HepG2 (cell line): ENCODE measurements around the gene PYGO2. TPM values are rescaled to one million over a fixed set of nuclear protein-coding genes. Genes with fewer than 3 reads are reported as not detected.

Experiments
- CC2D1A ChIP-seq: sonication (generic); formaldehyde crosslinking; IDR thresholded peaks from 2 replicates; pipeline ENCODE4 v1.8.1; 2023; ENCODE audit warnings: mild to moderate bottlenecking, missing genetic modification reagents
- CENPT ChIP-seq: sonication (generic); formaldehyde crosslinking; IDR thresholded peaks from 2 replicates; pipeline ENCODE4 v1.8.0; 2022; ENCODE audit warnings: low read depth, mild to moderate bottlenecking, moderate library complexity, missing genetic modification reagents
- GABPB1 ChIP-seq: IDR thresholded peaks from 2 replicates; pipeline ENCODE4 v1.6.1; 2016; ENCODE audit warnings: mild to moderate bottlenecking, missing genetic modification reagents, moderate library complexity, missing compliant biosample characterization
- JDP2 ChIP-seq: sonication (generic); formaldehyde crosslinking; IDR thresholded peaks from 2 replicates; pipeline ENCODE4 v1.8.1; 2022; ENCODE audit warnings: missing genetic modification reagents, borderline replicate concordance
- REL ChIP-seq: sonication (generic); formaldehyde crosslinking; conservative IDR thresholded peaks from 2 replicates; pipeline ENCODE4 v1.8.0; 2022; ENCODE audit warnings: mild to moderate bottlenecking, missing genetic modification reagents, moderate library complexity
- SIN3A ChIP-seq: IDR thresholded peaks from 2 replicates; pipeline ENCODE4 v1.6.1; 2011; ENCODE audit warnings: low read depth, mild to moderate bottlenecking, control low read depth, low read length, borderline replicate concordance
- SP4 ChIP-seq: sonication (generic); formaldehyde crosslinking; IDR thresholded peaks from 2 replicates; pipeline ENCODE4 v1.8.1; 2023; ENCODE audit warnings: mild to moderate bottlenecking, missing genetic modification reagents
- SRY ChIP-seq: sonication (generic); formaldehyde crosslinking; IDR thresholded peaks from 2 replicates; pipeline ENCODE4 v1.8.0; 2022; ENCODE audit warnings: mild to moderate bottlenecking, missing genetic modification reagents
- ZFP91 ChIP-seq: sonication (generic); formaldehyde crosslinking; IDR thresholded peaks from 2 replicates; pipeline ENCODE4 v1.9.0; 2022; ENCODE audit warnings: missing genetic modification reagents, mild to moderate bottlenecking, borderline replicate concordance
- ZNF547 ChIP-seq: sonication (generic); formaldehyde crosslinking; IDR thresholded peaks from 2 replicates; pipeline ENCODE4 v1.5.1; 2020; ENCODE audit warnings: mild to moderate bottlenecking, missing genetic modification reagents
- ZNF652 ChIP-seq: IDR thresholded peaks from 2 replicates; pipeline ENCODE4 v1.6.1; 2016; ENCODE audit warnings: low read depth, borderline replicate concordance
- ZNF784 ChIP-seq: sonication (generic); formaldehyde crosslinking; IDR thresholded peaks from 2 replicates; pipeline ENCODE4 v1.5.1; 2020; ENCODE audit warnings: missing genetic modification reagents, mild to moderate bottlenecking, borderline replicate concordance
- ZZZ3 ChIP-seq: sonication (generic); formaldehyde crosslinking; IDR thresholded peaks from 2 replicates; pipeline ENCODE4 v1.4.0; 2020; ENCODE audit warnings: missing genetic modification reagents, mild to moderate bottlenecking, borderline replicate concordance
- polyA plus RNA-seq, 8 experiments: library from polyadenylated mRNA; depleted of rRNA in 3 of 8; stranded (reverse) in 7 of 8; unstranded in 1 of 8; fragments of >200 nt; fragmentation: Illumina TruSeq in 4 of 8; extraction: Trizol in 4 of 8; gene quantifications; 2 replicates each; pipeline versions ENCODE4 v1.2.1 to v1.2.3, GENCODE V29; 2011 to 2016; ENCODE audit warnings: low read depth in 4 of 8, missing spikeins in 1 of 8, mixed read lengths in 1 of 8; ENCODE audit not compliant: insufficient read depth in 1 of 8
- total RNA-seq, 5 experiments: library from RNA; depleted of rRNA; stranded (reverse); fragments of >200 nt; fragmentation: Illumina TruSeq; extraction: Trizol; gene quantifications; 2 replicates each; pipeline ENCODE4 v1.2.3, GENCODE V29; 2016; ENCODE audit warnings: low read depth in 1 of 5
- TF ChIP-seq, protein P1 (sequence below): sonication (generic); formaldehyde crosslinking; IDR thresholded peaks from one replicate; pipeline ENCODE4 v1.5.1; 2020; ENCODE audit warnings: mild to moderate bottlenecking, missing genetic modification reagents; ENCODE audit errors: not compliant biosample characterization
- TF ChIP-seq, protein P2 (sequence below): sonication (generic); formaldehyde crosslinking; IDR thresholded peaks from 2 replicates; pipeline ENCODE4 v1.5.0; 2020; ENCODE audit warnings: mild to moderate bottlenecking, missing genetic modification reagents, borderline replicate concordance
- TF ChIP-seq, protein P3 (sequence below): IDR thresholded peaks from 2 replicates; pipeline ENCODE4 v1.6.1; 2012; ENCODE audit warnings: inconsistent platforms

PYGO2 gene
- total and polyA plus RNA-seq, 2 of the 13 experiments (the other 11 are each of a cell fraction or from before 2014, with no cell fraction given) = 20.3 to 21.8 TPM

DNA sequence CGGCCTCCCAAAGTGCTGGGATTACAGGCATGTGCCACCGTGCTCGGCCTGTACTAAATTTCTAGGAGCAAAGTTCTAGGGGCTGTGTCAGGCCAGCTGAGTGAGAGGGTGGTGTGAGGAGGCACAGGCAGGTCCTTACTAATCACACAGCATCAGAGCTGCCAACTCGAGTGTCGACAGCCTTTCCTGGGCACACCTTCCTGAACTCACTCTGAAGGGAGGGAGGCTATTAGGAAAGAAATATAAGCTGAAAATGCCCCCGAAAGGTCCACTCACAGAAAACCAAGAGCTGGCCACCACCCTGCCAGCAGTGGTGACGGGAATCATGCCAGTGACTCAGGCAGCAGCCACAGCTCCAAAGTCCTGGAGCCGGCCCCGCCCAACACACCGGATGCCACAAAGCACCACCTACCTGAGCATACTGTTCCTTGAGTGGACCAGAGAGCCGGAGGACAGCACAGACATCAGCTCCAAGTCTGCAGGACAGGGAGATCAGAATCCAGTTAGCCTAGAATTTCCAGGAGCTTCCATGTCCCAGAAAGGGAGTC, 29.6 kb downstream of the PYGO2 start (continued):
- TF ChIP-seq, protein P1, sequence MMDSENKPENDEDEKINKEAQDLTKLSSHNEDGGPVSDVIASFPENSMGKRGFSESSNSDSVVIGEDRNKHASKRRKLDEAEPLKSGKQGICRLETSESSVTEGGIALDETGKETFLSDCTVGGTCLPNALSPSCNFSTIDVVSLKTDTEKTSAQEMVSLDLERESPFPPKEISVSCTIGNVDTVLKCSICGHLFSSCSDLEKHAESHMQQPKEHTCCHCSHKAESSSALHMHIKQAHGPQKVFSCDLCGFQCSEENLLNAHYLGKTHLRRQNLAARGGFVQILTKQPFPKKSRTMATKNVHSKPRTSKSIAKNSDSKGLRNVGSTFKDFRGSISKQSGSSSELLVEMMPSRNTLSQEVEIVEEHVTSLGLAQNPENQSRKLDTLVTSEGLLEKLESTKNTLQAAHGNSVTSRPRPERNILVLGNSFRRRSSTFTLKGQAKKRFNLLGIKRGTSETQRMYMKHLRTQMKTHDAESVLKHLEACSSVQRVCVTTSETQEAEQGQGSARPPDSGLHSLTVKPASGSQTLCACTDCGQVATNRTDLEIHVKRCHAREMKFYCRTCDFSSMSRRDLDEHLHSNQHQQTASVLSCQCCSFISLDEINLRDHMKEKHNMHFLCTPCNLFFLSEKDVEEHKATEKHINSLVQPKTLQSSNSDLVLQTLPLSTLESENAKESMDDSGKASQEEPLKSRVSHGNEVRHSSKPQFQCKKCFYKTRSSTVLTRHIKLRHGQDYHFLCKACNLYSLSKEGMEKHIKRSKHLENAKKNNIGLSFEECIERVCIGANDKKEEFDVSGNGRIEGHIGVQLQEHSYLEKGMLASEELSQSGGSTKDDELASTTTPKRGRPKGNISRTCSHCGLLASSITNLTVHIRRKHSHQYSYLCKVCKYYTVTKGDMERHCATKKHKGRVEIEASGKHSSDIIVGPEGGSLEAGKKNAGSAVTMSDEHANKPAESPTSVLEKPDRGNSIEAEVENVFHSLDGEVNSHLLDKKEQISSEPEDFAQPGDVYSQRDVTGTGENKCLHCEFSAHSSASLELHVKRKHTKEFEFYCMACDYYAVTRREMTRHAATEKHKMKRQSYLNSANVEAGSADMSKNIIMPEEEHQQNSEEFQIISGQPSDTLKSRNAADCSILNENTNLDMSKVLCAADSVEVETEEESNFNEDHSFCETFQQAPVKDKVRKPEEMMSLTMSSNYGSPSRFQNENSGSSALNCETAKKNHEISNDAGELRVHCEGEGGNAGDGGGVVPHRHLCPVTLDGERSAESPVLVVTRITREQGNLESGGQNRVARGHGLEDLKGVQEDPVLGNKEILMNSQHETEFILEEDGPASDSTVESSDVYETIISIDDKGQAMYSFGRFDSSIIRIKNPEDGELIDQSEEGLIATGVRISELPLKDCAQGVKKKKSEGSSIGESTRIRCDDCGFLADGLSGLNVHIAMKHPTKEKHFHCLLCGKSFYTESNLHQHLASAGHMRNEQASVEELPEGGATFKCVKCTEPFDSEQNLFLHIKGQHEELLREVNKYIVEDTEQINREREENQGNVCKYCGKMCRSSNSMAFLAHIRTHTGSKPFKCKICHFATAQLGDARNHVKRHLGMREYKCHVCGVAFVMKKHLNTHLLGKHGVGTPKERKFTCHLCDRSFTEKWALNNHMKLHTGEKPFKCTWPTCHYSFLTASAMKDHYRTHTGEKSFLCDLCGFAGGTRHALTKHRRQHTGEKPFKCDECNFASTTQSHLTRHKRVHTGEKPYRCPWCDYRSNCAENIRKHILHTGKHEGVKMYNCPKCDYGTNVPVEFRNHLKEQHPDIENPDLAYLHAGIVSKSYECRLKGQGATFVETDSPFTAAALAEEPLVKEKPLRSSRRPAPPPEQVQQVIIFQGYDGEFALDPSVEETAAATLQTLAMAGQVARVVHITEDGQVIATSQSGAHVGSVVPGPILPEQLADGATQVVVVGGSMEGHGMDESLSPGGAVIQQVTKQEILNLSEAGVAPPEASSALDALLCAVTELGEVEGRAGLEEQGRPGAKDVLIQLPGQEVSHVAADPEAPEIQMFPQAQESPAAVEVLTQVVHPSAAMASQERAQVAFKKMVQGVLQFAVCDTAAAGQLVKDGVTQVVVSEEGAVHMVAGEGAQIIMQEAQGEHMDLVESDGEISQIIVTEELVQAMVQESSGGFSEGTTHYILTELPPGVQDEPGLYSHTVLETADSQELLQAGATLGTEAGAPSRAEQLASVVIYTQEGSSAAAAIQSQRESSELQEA (CRISPR knock-in tag) = no peak
- TF ChIP-seq, protein P2, sequence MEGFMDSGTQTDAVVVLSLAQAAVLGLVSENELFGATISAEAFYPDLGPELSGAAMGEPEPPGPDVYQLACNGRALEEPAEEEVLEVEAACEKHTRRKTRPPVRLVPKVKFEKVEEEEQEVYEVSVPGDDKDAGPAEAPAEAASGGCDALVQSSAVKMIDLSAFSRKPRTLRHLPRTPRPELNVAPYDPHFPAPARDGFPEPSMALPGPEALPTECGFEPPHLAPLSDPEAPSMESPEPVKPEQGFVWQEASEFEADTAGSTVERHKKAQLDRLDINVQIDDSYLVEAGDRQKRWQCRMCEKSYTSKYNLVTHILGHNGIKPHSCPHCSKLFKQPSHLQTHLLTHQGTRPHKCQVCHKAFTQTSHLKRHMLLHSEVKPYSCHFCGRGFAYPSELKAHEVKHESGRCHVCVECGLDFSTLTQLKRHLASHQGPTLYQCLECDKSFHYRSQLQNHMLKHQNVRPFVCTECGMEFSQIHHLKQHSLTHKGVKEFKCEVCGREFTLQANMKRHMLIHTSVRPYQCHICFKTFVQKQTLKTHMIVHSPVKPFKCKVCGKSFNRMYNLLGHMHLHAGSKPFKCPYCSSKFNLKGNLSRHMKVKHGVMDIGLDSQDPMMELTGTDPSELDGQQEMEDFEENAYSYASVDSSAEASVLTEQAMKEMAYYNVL = peak; percentile 63; the same call in 1 of the 2 replicates
- TF ChIP-seq JDP2 (CRISPR knock-in tag) (no peak), REL (CRISPR knock-in tag) (no peak), ZNF784 (CRISPR knock-in tag) (peak; percentile 73; the same call in 1 of the 2 replicates), ZNF652 (no peak), GABPB1 (peak; percentile 50), CENPT (CRISPR knock-in tag) (no peak), ZZZ3 (CRISPR knock-in tag) (no peak), CC2D1A (CRISPR knock-in tag) (no peak), SIN3A (no peak), SP4 (CRISPR knock-in tag) (no peak), SRY (CRISPR knock-in tag) (no peak), ZNF547 (peak; percentile 59; the same call in 1 of the 2 replicates), ZFP91 (CRISPR knock-in tag) (peak; percentile 46; the same call in 1 of the 2 replicates)
- TF ChIP-seq, protein P3, sequence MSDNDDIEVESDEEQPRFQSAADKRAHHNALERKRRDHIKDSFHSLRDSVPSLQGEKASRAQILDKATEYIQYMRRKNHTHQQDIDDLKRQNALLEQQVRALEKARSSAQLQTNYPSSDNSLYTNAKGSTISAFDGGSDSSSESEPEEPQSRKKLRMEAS = peak; percentile 59; the same call in 1 of the 2 replicates
